ENCODE results near the gene ORC5.

ORC5 gene

DNA sequence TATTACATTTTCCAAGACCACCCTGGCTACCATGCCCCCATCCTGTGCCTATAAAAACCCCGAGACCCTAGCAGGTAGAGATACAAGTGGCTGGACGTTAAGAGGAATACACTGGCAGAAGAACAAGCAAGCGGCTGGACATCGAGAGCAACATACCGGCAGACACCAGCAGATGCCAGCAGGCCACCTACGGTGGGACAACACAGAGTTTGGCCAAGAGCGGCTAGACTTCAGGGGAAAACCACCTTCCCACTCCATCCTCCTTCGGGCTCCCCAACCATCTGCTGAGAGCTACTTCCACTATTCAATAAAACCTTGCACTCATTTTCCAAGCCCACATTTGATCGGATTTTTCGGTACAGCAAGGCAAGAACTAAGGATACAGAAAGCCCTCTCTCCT is 70.3 kb downstream of the ORC5 start:
- TF ChIP-seq, protein P1, sequence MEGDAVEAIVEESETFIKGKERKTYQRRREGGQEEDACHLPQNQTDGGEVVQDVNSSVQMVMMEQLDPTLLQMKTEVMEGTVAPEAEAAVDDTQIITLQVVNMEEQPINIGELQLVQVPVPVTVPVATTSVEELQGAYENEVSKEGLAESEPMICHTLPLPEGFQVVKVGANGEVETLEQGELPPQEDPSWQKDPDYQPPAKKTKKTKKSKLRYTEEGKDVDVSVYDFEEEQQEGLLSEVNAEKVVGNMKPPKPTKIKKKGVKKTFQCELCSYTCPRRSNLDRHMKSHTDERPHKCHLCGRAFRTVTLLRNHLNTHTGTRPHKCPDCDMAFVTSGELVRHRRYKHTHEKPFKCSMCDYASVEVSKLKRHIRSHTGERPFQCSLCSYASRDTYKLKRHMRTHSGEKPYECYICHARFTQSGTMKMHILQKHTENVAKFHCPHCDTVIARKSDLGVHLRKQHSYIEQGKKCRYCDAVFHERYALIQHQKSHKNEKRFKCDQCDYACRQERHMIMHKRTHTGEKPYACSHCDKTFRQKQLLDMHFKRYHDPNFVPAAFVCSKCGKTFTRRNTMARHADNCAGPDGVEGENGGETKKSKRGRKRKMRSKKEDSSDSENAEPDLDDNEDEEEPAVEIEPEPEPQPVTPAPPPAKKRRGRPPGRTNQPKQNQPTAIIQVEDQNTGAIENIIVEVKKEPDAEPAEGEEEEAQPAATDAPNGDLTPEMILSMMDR (IDR thresholded peaks at IDR 0.05; ENCODE audit: low read depth, low read length, missing control alignments) = no peak
- no peak overlapping the region for H3K4me3 ChIP-seq (ENCODE audit: low read depth, low read length)
- DNase-seq (ENCODE audit: low read depth) = no peak
- in situ Hi-C loops (cut with HindIII; ENCODE audit: low sequenced_read_pairs) = no loop called here

DNA sequence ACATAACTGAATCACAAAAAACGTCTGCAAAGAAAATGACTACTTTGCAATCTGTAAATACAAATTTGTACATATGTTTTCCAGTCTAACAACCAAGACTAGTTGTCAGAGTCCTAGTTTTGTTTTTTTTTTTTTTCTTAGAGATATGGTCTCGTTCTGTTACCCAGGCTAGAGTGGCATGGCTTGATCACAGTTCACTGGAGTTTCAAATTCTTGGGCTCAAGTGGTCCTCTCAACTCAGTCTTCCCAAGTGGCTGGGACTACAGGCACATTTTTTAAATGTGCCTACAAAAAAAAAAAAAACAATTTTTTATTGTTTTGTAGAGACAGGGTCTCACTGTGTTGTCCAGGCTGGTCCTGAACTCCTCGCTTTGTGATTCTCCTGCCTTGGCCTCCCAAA is 70.8 kb downstream of the ORC5 start:
- in situ Hi-C loops (cut with HindIII; ENCODE audit: low sequenced_read_pairs) = no loop called here
- DNase-seq (ENCODE audit: low read depth) = no peak
- TF ChIP-seq, protein P1 (IDR thresholded peaks at IDR 0.05; ENCODE audit: low read depth, low read length, missing control alignments) = no peak
- H3K4me3 ChIP-seq (ENCODE audit: low read depth, low read length) = no peak overlapping the region

DNA sequence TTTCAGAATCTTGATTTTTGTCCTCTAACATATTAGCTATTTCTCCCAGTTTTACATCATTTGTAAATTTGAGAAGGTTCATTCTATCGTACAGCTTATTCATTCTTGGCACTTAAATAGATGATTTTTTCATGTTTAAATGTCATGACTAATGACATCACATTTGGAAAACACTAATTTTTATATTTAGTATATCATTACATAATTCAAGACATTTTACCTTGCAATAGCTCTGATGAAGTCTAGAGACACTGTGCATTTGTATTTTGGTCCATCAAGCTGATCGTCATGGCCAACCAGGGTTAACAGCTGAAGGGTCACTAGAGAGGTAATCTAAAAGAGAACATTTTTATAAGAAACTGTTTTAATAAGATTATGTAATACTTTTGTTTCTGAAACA is 71.3 kb downstream of the ORC5 start:
- DNase-seq (ENCODE audit: low read depth) = no peak
- TF ChIP-seq, protein P1 (IDR thresholded peaks at IDR 0.05; ENCODE audit: low read depth, low read length, missing control alignments) = no peak
- H3K4me3 ChIP-seq (ENCODE audit: low read depth, low read length) = no peak overlapping the region
- in situ Hi-C loops (cut with HindIII; ENCODE audit: low sequenced_read_pairs) = no loop called here

DNA sequence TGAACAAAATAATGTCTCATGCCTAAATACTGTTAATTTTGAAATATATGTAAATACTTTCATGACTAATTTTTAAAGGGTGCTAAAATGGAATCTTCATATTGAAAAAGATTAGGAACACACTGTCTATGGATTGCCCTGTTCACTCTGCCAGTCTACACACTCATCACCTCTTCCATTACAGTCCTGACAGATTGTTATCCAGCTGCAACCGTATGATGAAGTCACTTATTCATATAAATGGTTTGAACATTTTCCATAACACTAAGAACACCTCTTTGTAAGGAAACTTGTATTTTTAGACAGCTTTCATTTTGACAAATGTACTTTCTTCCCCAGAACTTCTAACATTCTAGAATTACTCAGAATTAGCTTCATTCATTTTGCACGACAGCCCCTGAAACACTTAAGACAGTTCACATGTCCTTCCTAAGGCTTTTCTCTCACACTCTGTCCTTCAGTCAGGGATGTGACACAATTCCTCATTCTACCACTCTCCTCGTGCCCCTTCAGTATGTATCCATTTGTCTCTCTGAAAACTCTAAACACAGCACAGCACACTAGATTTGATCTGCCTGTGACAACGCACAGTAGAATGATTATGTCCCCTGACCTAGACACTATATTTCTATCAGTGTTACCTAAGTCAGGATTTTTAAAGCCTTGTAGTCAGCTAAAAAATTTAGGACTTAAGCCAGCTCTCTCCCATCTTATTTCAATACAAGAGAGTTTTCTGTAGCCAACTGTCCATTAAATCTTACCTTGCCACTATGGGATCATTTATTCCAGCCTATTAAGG is 71.9 kb downstream of the ORC5 start:
- in situ Hi-C loops (cut with HindIII; ENCODE audit: low sequenced_read_pairs) = no loop called here
- no peak overlapping the region for H3K4me3 ChIP-seq (ENCODE audit: low read depth, low read length)
- TF ChIP-seq, protein P1 (IDR thresholded peaks at IDR 0.05; ENCODE audit: low read depth, low read length, missing control alignments) = no peak
- DNase-seq (ENCODE audit: low read depth) = no peak

DNA sequence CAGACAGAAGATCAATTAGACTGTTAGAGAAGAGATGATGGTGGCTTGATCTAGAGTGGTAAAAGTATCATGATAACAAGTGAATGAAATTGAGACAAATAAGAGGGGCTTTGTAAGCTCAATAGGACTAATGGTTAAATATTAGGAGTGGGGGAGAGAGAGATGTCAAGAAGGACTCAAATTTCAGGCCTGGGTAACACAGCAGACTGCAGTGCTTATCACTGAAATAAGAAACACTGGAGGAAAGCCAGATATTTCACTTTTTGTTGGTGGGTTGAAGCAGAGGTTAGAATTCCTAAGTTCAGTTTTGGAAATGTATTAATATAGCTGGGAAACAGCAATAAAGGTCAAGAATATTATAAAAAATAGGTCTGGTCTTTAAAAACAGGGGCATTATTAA is 74.6 kb downstream of the ORC5 start:
- H3K4me3 ChIP-seq (ENCODE audit: low read depth, low read length) = no peak overlapping the region
- DNase-seq (ENCODE audit: low read depth) = no peak
- TF ChIP-seq, protein P1 (IDR thresholded peaks at IDR 0.05; ENCODE audit: low read depth, low read length, missing control alignments) = no peak
- in situ Hi-C loops (cut with HindIII; ENCODE audit: low sequenced_read_pairs) = no loop called here

DNA sequence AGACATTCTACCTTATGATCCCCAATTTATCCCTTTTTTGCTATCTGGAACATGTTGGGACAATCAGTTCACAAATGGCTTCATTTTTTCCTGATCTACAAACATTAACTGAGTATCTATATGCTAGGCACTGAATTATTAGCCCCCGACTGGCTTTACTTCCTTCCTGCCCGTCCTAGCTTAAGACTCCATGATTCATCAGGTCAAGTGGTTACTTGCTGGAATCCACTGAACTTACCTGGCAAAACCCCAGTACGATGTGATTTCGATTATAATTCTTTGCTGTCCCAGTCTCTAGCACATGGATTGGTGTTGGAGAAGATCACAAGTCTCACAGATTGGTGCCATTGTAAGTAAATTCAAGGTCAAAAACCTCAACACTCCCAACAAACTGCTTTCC is 77.1 kb downstream of the ORC5 start:
- TF ChIP-seq, protein P1 (IDR thresholded peaks at IDR 0.05; ENCODE audit: low read depth, low read length, missing control alignments) = no peak
- DNase-seq (ENCODE audit: low read depth) = no peak
- in situ Hi-C loops (cut with HindIII; ENCODE audit: low sequenced_read_pairs) = no loop called here
- no peak overlapping the region for H3K4me3 ChIP-seq (ENCODE audit: low read depth, low read length)
